Testis (tissue), 2 donors: ENCODE measurements around the gene TRABD2B.
A peak's percentile ranks its signal among the peaks of the same experiment; 100 is the strongest.

ENCODE experiments used
- POLR2A ChIP-seq: fragments of 450-650 bp; IDR thresholded peaks from one replicate; pipeline ENCODE4 v1.6.1; 2017; ENCODE audit warnings: antibody characterized with exemption, mild to moderate bottlenecking, moderate library complexity
- TF ChIP-seq, protein P1 (sequence below), 3 experiments: fragments of 450-650 bp in 2 of 3; fragments of 200-600 bp in 1 of 3; sonication (generic) in 1 of 3; IDR thresholded peaks; one replicate each; pipeline ENCODE4 v1.5.1; 2016 to 2019; ENCODE audit warnings: antibody characterized with exemption in 3 of 3, mild to moderate bottlenecking in 2 of 3, moderate library complexity in 1 of 3

DNA sequence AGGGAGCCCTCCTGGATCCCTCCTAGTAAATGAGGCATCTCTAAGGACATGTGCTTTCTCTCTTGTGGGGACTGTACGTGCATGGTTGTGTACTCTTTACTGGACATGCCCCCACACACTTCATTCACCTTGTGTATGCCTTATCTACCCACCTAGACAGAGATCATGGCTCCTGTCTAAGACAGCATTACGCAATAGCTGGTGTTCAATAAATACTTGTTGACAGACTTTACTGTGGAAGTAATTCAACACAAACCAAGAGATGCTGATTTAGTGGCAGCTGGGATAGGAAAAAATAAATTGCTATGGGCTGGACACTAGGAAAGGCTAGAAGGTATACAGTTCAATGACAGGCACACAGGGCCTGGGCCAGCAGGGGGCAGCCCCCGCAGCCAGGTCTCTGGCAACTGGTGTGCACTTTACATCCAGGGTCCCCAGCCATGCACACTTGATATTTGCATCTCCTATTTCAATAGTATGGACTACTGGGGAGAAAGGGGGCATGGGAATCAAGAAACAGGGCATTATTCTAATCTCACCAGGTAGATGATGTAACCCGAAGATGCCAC, 24.2 kb downstream of the TRABD2B start:
- TF ChIP-seq, protein P1, sequence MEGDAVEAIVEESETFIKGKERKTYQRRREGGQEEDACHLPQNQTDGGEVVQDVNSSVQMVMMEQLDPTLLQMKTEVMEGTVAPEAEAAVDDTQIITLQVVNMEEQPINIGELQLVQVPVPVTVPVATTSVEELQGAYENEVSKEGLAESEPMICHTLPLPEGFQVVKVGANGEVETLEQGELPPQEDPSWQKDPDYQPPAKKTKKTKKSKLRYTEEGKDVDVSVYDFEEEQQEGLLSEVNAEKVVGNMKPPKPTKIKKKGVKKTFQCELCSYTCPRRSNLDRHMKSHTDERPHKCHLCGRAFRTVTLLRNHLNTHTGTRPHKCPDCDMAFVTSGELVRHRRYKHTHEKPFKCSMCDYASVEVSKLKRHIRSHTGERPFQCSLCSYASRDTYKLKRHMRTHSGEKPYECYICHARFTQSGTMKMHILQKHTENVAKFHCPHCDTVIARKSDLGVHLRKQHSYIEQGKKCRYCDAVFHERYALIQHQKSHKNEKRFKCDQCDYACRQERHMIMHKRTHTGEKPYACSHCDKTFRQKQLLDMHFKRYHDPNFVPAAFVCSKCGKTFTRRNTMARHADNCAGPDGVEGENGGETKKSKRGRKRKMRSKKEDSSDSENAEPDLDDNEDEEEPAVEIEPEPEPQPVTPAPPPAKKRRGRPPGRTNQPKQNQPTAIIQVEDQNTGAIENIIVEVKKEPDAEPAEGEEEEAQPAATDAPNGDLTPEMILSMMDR (IDR thresholded peaks at IDR 0.05) = peak in 1 of 3 experiments; percentile 27
- TF ChIP-seq POLR2A = no peak
